Epithelial cell of esophagus (primary cell): ENCODE measurements around the gene SGK1.
"Not testable (repeated sequence)": the region's sequence is repeated elsewhere in the genome, so short reads cannot be mapped to it uniquely, and the experiment has no call there.

Source experiments
- DNase-seq: peaks from one replicate; pipeline ENCODE4 v3.0.0; 2010; ENCODE audit warnings: low read depth
- H3K4me3 ChIP-seq: 2 replicates; pipeline ENCODE4 v1.5.1; 2011; ENCODE audit warnings: mild to moderate bottlenecking, low read length, control low read depth
- CTCF ChIP-seq: IDR thresholded peaks from 2 replicates; pipeline ENCODE4 v1.5.1; 2011; ENCODE audit warnings: low read depth, mild to moderate bottlenecking, low read length, control low read depth, inconsistent platforms; ENCODE audit not compliant: insufficient read depth; ENCODE audit errors: missing control alignments

Gene SGK1

GRCh38 chr6:134272374-134272773, 45.5 kb downstream of the SGK1 start:
- no peak for DNase-seq
- H3K4me3 ChIP-seq: no peak overlapping the region
- no peak for TF ChIP-seq CTCF

GRCh38 chr6:134267917-134268361, 50.0 kb downstream of the SGK1 start:
- TF ChIP-seq CTCF: no peak
- no peak overlapping the region for H3K4me3 ChIP-seq
- peak; percentile 54 for DNase-seq

GRCh38 chr6:134266776-134267175, 51.1 kb downstream of the SGK1 start:
- no peak for DNase-seq
- no peak overlapping the region for H3K4me3 ChIP-seq
- TF ChIP-seq CTCF: no peak

- H3K4me3 ChIP-seq: no peak overlapping the region
- DNase-seq: no peak
- TF ChIP-seq CTCF: no peak
Observed at GRCh38 chr6:134261766-134262165, 56.1 kb downstream of the SGK1 start.

- TF ChIP-seq CTCF: no peak
- H3K4me3 ChIP-seq: no peak overlapping the region
- DNase-seq: no peak
Observed at GRCh38 chr6:134258849-134259306, 59.0 kb downstream of the SGK1 start.

GRCh38 chr6:134257516-134257915, 60.4 kb downstream of the SGK1 start:
- H3K4me3 ChIP-seq: no peak overlapping the region
- DNase-seq: no peak
- TF ChIP-seq CTCF: no peak

GRCh38 chr6:134256862-134257261, 61.0 kb downstream of the SGK1 start:
- H3K4me3 ChIP-seq: no peak overlapping the region
- DNase-seq: no peak
- no peak for TF ChIP-seq CTCF

GRCh38 chr6:134255280-134255679, 62.6 kb downstream of the SGK1 start:
- H3K4me3 ChIP-seq, DNase-seq: not testable (repeated sequence)
